Endodermal cell (in vitro differentiated cells): ENCODE results near the gene DCBLD1. TPM values are rescaled to one million over a fixed set of nuclear protein-coding genes. Genes with fewer than 3 reads are reported as not detected.
A peak's percentile ranks its signal among the peaks of the same experiment; 100 is the strongest.

Source experiments
- DNase-seq: peaks from one replicate; pipeline ENCODE4 v3.0.0-alpha.2; 2017
- H3K27ac ChIP-seq: 2 replicates; pipeline ENCODE4 v1.5.1; 2013; ENCODE audit warnings: mild to moderate bottlenecking, low read depth, low read length, moderate library complexity
- H3K27me3 ChIP-seq: 2 replicates; pipeline ENCODE4 v1.6.1; 2013; ENCODE audit warnings: mild to moderate bottlenecking, low read length, moderate library complexity; ENCODE audit not compliant: insufficient read depth, control insufficient read depth, poor library complexity, severe bottlenecking
- H3K36me3 ChIP-seq: 2 replicates; pipeline ENCODE4 v1.7.0; 2013; ENCODE audit warnings: mild to moderate bottlenecking, low read length, moderate library complexity; ENCODE audit not compliant: control insufficient read depth, insufficient read depth
- H3K4me1 ChIP-seq: one replicate; pipeline ENCODE4 v1.7.0; 2013; ENCODE audit warnings: low read length; ENCODE audit not compliant: control insufficient read depth, insufficient read depth
- H3K4me3 ChIP-seq: 2 replicates; pipeline ENCODE4 v1.5.1; 2013; ENCODE audit warnings: mild to moderate bottlenecking, low read length, moderate library complexity
- H3K9ac ChIP-seq: 2 replicates; pipeline ENCODE4 v1.6.1; 2013; ENCODE audit warnings: mild to moderate bottlenecking, low read length, moderate library complexity; ENCODE audit not compliant: poor library complexity, severe bottlenecking; ENCODE audit errors: extremely low read depth
- H3K9me3 ChIP-seq: 2 replicates; pipeline ENCODE4 v1.6.1; 2013; ENCODE audit warnings: mild to moderate bottlenecking, low read length, moderate library complexity; ENCODE audit not compliant: control insufficient read depth
- H3K27ac Mint-ChIP-seq: 2 replicates; pipeline ENCODE4 v1.8.0; 2020; ENCODE audit warnings: mixed read lengths
- H3K27me3 Mint-ChIP-seq: 2 replicates; pipeline ENCODE4 v1.8.0; 2021; ENCODE audit warnings: mild to moderate bottlenecking, mixed read lengths; ENCODE audit not compliant: insufficient read depth
- H3K36me3 Mint-ChIP-seq: 2 replicates; pipeline ENCODE4 v1.8.0; 2020; ENCODE audit warnings: low read depth, mixed read lengths
- H3K4me1 Mint-ChIP-seq: 2 replicates; pipeline ENCODE4 v1.8.0; 2020; ENCODE audit warnings: mixed read lengths
- H3K4me3 Mint-ChIP-seq: 2 replicates; pipeline ENCODE4 v1.8.0; 2020; ENCODE audit warnings: mild to moderate bottlenecking, moderate library complexity, mixed read lengths
- H3K9me3 Mint-ChIP-seq: 2 replicates; pipeline ENCODE4 v1.8.0; 2020; ENCODE audit warnings: mild to moderate bottlenecking, mixed read lengths
- whole genome bisulfite sequencing, 2 experiments: methylation state at CpG; one replicate each; pipeline versions ENCODE4 v1.1.5 to v1.1.7; 2013; ENCODE audit warnings: missing lambda C conversion rate in 2 of 2, mixed read lengths in 1 of 2; ENCODE audit not compliant: insufficient coverage in 1 of 2, insufficient read length in 1 of 2; 5-methylcytosine and 5-hydroxymethylcytosine counted together
- total RNA-seq, 2 donors: library from RNA; stranded (reverse); fragmentation: NEBNext Ultra II Directional in 1 of 2; extraction: Animal tissue kit (Norgen Biotek cat#: 25700) in 1 of 2; gene quantifications; 2 replicates in 1 of 2; 3 replicates in 1 of 2; pipeline ENCODE4 v1.2.1, GENCODE V29; 2021
- TF ChIP-seq, protein P1 (sequence below): fragments of 200-600 bp; sonication (generic); conservative IDR thresholded peaks from 2 replicates; pipeline ENCODE4 v1.5.0; 2021; ENCODE audit warnings: antibody characterized with exemption, mild to moderate bottlenecking

The DCBLD1 gene
- total RNA-seq, 2 donors from 2014 or later = 16.2 to 27.9 TPM

DNA sequence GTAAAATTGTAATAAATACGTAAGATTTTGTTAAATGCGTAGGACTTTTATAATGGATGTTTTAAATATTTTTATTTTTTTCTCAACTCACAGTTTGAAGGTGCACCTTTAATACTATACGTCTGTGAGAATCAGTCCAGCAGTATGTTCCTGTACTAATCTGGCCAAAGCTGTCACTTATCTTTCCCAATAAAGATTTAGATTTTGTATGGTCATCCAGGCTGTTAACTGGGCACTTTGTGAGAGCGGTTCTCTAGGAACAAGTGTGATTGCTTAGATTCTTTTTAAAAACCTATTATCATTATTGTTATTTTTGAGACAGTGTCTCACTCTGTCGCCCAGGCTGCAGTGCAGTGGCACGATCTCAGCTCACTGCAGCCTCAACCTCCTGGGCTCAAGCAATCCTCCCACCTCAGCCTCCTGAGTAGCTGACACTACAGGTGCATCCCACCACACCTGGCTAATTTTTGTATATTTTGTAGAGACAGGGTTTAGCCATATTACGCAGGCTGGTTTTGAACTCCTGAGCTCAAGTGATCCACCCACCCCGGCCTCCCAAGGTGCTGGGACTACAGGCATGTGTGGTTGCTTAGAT, 1.7 kb downstream of the DCBLD1 start:
- H3K9me3 Mint-ChIP-seq = peaks cover 14% of the 10 kb centered on the region
- no peak overlapping the region for H3K27ac ChIP-seq
- peaks cover 12% of the 10 kb centered on the region for H3K4me1 Mint-ChIP-seq
- H3K27me3 Mint-ChIP-seq = peaks cover 32% of the 10 kb centered on the region
- H3K27ac Mint-ChIP-seq = no peak overlapping the region
- H3K9me3 ChIP-seq = peaks cover 17% of the 10 kb centered on the region
- H3K36me3 Mint-ChIP-seq = peaks cover 20% of the 10 kb centered on the region
- 88 to 95% methylated on average over 2 to 7 of the region's 8 CpGs for WGBS, 2 experiments
- TF ChIP-seq, protein P1, sequence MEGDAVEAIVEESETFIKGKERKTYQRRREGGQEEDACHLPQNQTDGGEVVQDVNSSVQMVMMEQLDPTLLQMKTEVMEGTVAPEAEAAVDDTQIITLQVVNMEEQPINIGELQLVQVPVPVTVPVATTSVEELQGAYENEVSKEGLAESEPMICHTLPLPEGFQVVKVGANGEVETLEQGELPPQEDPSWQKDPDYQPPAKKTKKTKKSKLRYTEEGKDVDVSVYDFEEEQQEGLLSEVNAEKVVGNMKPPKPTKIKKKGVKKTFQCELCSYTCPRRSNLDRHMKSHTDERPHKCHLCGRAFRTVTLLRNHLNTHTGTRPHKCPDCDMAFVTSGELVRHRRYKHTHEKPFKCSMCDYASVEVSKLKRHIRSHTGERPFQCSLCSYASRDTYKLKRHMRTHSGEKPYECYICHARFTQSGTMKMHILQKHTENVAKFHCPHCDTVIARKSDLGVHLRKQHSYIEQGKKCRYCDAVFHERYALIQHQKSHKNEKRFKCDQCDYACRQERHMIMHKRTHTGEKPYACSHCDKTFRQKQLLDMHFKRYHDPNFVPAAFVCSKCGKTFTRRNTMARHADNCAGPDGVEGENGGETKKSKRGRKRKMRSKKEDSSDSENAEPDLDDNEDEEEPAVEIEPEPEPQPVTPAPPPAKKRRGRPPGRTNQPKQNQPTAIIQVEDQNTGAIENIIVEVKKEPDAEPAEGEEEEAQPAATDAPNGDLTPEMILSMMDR = no peak
- peak overlapping the region; percentile 79 for H3K4me3 Mint-ChIP-seq
- DNase-seq = no peak
- peak overlapping the region; percentile 82 for H3K9ac ChIP-seq
- no peaks in the 10 kb centered on the region for H3K4me1 ChIP-seq
- peaks cover 10% of the 10 kb centered on the region for H3K36me3 ChIP-seq
- peaks cover 9% of the 10 kb centered on the region for H3K27me3 ChIP-seq
- peak overlapping the region; percentile 97 for H3K4me3 ChIP-seq

DNA sequence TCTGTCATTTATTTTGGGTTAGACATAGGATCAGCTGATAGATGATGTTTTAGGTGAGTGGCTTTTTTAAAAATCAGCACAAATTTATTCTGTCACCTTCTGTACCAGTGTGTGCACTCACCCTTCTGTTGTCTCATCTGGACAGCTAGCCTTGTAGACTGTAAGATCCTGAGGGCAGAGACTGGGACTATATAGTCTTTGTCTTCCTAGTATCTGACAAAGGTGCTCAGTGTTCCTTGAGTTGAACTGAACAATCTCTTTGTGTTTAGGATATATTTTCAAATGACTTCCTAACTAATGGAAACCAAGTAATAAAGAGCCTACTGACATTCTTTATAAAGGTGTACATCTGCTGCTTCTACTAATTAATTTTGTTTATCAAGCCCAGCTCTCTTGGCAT, 3.0 kb downstream of the DCBLD1 start:
- H3K4me3 ChIP-seq = no peak overlapping the region
- Mint-ChIP-seq H3K27ac (no peak overlapping the region), H3K4me3 (no peak overlapping the region), H3K27me3 (peaks cover 22% of the 10 kb centered on the region), H3K4me1 (peaks cover 12% of the 10 kb centered on the region), H3K36me3 (peaks cover 22% of the 10 kb centered on the region), H3K9me3 (peaks cover 14% of the 10 kb centered on the region)
- TF ChIP-seq, protein P1 = no peak
- H3K27ac ChIP-seq = no peak overlapping the region
- peaks cover 10% of the 10 kb centered on the region for H3K36me3 ChIP-seq
- peaks cover 17% of the 10 kb centered on the region for H3K9me3 ChIP-seq
- H3K27me3 ChIP-seq = peaks cover 9% of the 10 kb centered on the region
- no peaks in the 10 kb centered on the region for H3K4me1 ChIP-seq
- DNase-seq = no peak
- no peak overlapping the region for H3K9ac ChIP-seq

DNA sequence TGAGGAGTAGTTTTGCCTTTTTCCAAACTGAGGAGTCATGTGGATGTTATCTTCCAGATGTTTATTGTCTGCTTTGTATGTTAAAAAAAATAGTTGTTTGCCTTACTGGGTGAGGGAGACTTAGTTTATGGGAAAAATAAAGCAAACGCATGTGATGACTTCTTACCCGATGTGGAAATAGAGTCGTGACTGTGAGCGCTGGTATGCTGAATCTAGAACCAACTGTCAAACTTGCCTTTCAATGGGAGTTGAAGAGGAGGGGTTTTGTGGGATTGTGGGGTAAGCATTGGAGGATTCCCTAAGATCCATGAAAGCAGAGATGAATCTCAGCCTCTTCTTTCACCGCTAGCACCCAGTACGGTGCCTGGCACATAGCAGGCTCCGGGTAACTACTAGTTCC, 5.3 kb downstream of the DCBLD1 start:
- H3K27ac Mint-ChIP-seq = no peak overlapping the region
- peaks cover 5% of the 10 kb centered on the region for H3K4me1 Mint-ChIP-seq
- Histone ChIP-seq H3K4me1 (no peaks in the 10 kb centered on the region), H3K4me3 (no peak overlapping the region), H3K27ac (no peak overlapping the region), H3K9ac (no peak overlapping the region), H3K27me3 (no peaks in the 10 kb centered on the region), H3K36me3 (peaks cover 10% of the 10 kb centered on the region), H3K9me3 (peaks cover 17% of the 10 kb centered on the region)
- TF ChIP-seq, protein P1 = no peak
- peaks cover 14% of the 10 kb centered on the region for H3K9me3 Mint-ChIP-seq
- H3K27me3 Mint-ChIP-seq = peaks cover 3% of the 10 kb centered on the region
- no peak for DNase-seq
- WGBS, 2 experiments = 94 to 100% methylated on average over 6 to 7 of the region's 7 CpGs
- no peak overlapping the region for H3K4me3 Mint-ChIP-seq
- peaks cover 22% of the 10 kb centered on the region for H3K36me3 Mint-ChIP-seq
